ENCODE measurements around the gene KLHL34.

Gene KLHL34

DNA sequence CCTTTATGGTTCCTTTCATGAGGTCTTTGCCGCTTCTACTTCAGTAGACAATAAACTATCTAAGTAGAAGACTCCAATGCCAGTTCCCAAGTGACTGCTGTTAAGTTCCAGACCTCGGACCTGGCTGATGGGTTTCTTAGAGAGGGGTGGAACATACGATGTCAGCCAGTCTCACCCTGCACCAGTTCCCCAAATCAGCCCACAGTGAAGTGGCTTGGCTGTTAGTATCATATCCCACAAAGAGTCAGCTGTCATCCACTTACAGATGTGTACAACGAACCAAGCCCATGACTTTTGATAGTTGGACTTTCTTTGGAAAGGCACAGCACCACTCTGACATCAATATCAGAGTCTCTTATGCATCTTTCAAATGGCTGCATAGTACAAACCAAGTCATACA is 8.1 kb upstream of the KLHL34 start:
- H3K4me3 ChIP-seq (ENCODE audit: low read length, poor library complexity, severe bottlenecking) = no peak overlapping the region
- no peaks in the 10 kb centered on the region for H3K4me1 ChIP-seq (ENCODE audit: insufficient read depth, low read length, poor library complexity, severe bottlenecking)
- H4K20me1 ChIP-seq (ENCODE audit: insufficient read depth, low read length, poor library complexity, severe bottlenecking) = no peaks in the 10 kb centered on the region
- H3K79me2 ChIP-seq (ENCODE audit: insufficient read depth, low read length) = no peaks in the 10 kb centered on the region
- no peaks in the 10 kb centered on the region for H3K9me3 ChIP-seq (ENCODE audit: insufficient read depth, low read depth, low read length)
- H3K36me3 ChIP-seq (ENCODE audit: insufficient read depth, low read length) = no peaks in the 10 kb centered on the region
- TF ChIP-seq EZH2phosphoT487 (IDR thresholded peaks at IDR 0.05; ENCODE audit: borderline replicate concordance) = no peak
- TF ChIP-seq, protein P1, sequence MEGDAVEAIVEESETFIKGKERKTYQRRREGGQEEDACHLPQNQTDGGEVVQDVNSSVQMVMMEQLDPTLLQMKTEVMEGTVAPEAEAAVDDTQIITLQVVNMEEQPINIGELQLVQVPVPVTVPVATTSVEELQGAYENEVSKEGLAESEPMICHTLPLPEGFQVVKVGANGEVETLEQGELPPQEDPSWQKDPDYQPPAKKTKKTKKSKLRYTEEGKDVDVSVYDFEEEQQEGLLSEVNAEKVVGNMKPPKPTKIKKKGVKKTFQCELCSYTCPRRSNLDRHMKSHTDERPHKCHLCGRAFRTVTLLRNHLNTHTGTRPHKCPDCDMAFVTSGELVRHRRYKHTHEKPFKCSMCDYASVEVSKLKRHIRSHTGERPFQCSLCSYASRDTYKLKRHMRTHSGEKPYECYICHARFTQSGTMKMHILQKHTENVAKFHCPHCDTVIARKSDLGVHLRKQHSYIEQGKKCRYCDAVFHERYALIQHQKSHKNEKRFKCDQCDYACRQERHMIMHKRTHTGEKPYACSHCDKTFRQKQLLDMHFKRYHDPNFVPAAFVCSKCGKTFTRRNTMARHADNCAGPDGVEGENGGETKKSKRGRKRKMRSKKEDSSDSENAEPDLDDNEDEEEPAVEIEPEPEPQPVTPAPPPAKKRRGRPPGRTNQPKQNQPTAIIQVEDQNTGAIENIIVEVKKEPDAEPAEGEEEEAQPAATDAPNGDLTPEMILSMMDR (conservative IDR thresholded peaks at IDR 0.05; ENCODE audit: low read length) = no peak
- H3K9me2 ChIP-seq (replicated peaks; ENCODE audit: low read depth, low read length) = no peaks in the 10 kb centered on the region
- H2AFZ ChIP-seq (ENCODE audit: low read length) = no peak overlapping the region
- H3K9ac ChIP-seq (ENCODE audit: low read depth, low read length, poor library complexity, severe bottlenecking) = no peak overlapping the region
- H3K27me3 ChIP-seq (ENCODE audit: insufficient read depth, low read length, poor library complexity, severe bottlenecking) = no peaks in the 10 kb centered on the region
- H3K4me2 ChIP-seq (ENCODE audit: low read depth, low read length, poor library complexity, severe bottlenecking) = no peak overlapping the region
- H3F3A ChIP-seq (ENCODE audit: low read depth) = no peaks in the 10 kb centered on the region

DNA sequence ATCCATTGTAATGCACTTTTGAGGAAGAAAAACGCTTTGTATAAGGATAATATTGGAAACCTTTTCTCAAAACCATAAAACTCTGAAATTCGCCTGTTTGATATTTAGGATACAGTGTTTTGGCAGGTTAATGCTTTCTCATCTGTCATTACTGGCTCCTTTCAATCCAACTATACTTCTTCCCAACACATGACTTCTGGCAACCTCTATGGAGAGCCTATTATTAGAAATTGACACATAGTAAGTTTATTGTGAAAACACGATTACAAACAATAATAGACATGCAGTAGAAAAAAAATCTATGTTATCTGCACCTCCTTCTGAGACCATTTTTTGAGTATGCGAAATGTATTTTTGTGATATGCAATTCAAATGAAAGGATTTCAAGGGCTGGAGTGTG is 4.6 kb upstream of the KLHL34 start:
- H3K4me1 ChIP-seq (ENCODE audit: insufficient read depth, low read length, poor library complexity, severe bottlenecking) = no peaks in the 10 kb centered on the region
- no peaks in the 10 kb centered on the region for H3K9me2 ChIP-seq (replicated peaks; ENCODE audit: low read depth, low read length)
- no peak overlapping the region for H3K9ac ChIP-seq (ENCODE audit: low read depth, low read length, poor library complexity, severe bottlenecking)
- no peaks in the 10 kb centered on the region for H4K20me1 ChIP-seq (ENCODE audit: insufficient read depth, low read length, poor library complexity, severe bottlenecking)
- H3F3A ChIP-seq (ENCODE audit: low read depth) = no peaks in the 10 kb centered on the region
- no peak overlapping the region for H3K4me3 ChIP-seq (ENCODE audit: low read length, poor library complexity, severe bottlenecking)
- no peaks in the 10 kb centered on the region for H3K79me2 ChIP-seq (ENCODE audit: insufficient read depth, low read length)
- no peaks in the 10 kb centered on the region for H3K36me3 ChIP-seq (ENCODE audit: insufficient read depth, low read length)
- no peak overlapping the region for H3K4me2 ChIP-seq (ENCODE audit: low read depth, low read length, poor library complexity, severe bottlenecking)
- TF ChIP-seq, protein P1 (conservative IDR thresholded peaks at IDR 0.05; ENCODE audit: low read length) = no peak
- TF ChIP-seq EZH2phosphoT487 (IDR thresholded peaks at IDR 0.05; ENCODE audit: borderline replicate concordance) = no peak
- no peaks in the 10 kb centered on the region for H3K9me3 ChIP-seq (ENCODE audit: insufficient read depth, low read depth, low read length)
- H3K27me3 ChIP-seq (ENCODE audit: insufficient read depth, low read length, poor library complexity, severe bottlenecking) = no peaks in the 10 kb centered on the region
- no peak overlapping the region for H2AFZ ChIP-seq (ENCODE audit: low read length)

DNA sequence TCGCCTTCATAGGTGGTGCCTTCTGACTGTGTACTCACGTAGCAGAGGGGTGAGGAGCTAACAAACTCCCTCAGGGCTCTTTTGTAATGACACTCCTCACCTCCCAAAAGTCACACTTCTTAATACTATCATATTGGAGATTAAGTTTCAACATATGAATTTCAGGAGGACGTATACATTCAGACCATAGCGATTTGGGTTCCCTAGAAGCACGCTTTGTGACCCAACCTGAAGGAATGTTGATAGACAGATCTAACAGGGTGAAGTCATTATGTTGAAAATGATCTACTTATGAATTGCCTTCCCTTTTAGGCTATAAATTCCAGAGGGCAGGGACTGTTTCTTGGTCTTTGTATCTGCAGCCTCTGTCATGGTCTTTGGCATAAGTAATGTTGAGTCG is 3.2 kb upstream of the KLHL34 start:
- Histone ChIP-seq H3K4me3 (ENCODE audit: low read length, poor library complexity, severe bottlenecking) (no peak overlapping the region), H3K9me2 (replicated peaks; ENCODE audit: low read depth, low read length) (no peaks in the 10 kb centered on the region), H3K79me2 (ENCODE audit: insufficient read depth, low read length) (no peaks in the 10 kb centered on the region), H3K4me1 (ENCODE audit: insufficient read depth, low read length, poor library complexity, severe bottlenecking) (no peaks in the 10 kb centered on the region), H4K20me1 (ENCODE audit: insufficient read depth, low read length, poor library complexity, severe bottlenecking) (no peaks in the 10 kb centered on the region), H3K4me2 (ENCODE audit: low read depth, low read length, poor library complexity, severe bottlenecking) (no peak overlapping the region), H3K9ac (ENCODE audit: low read depth, low read length, poor library complexity, severe bottlenecking) (no peak overlapping the region), H3F3A (ENCODE audit: low read depth) (no peaks in the 10 kb centered on the region), H3K36me3 (ENCODE audit: insufficient read depth, low read length) (no peaks in the 10 kb centered on the region), H2AFZ (ENCODE audit: low read length) (no peak overlapping the region), H3K9me3 (ENCODE audit: insufficient read depth, low read depth, low read length) (no peaks in the 10 kb centered on the region), H3K27me3 (ENCODE audit: insufficient read depth, low read length, poor library complexity, severe bottlenecking) (no peaks in the 10 kb centered on the region)
- TF ChIP-seq, protein P1 (conservative IDR thresholded peaks at IDR 0.05; ENCODE audit: low read length) = no peak
- no peak for TF ChIP-seq EZH2phosphoT487 (IDR thresholded peaks at IDR 0.05; ENCODE audit: borderline replicate concordance)
